ENCODE measurements around the gene LRMDA. TPM values are rescaled to one million over a fixed set of nuclear protein-coding genes. Genes with fewer than 3 reads are reported as not detected.

LRMDA gene
- total and polyA plus RNA-seq, 2 of the 4 experiments (the other 2 are of a cell fraction): 0.07 TPM; not detected in 1

- Histone ChIP-seq H2BK5ac (ENCODE audit: low read depth, low read length, poor library complexity, severe bottlenecking) (no peak overlapping the region), H3K9me1 (ENCODE audit: insufficient read depth, low read length) (no peaks in the 10 kb centered on the region), H2AK9ac (replicated peaks; ENCODE audit: low read depth, low read length, poor library complexity) (no peak overlapping the region), H4K20me1 (ENCODE audit: insufficient read depth, low read length) (no peaks in the 10 kb centered on the region), H3K4me2 (ENCODE audit: low read depth, low read length) (no peak overlapping the region), H3K27me3 (ENCODE audit: control insufficient read depth, insufficient read depth, low read length) (peaks cover 10% of the 10 kb centered on the region; the same call in 1 of the 2 replicates), H2BK120ac (ENCODE audit: low read depth, low read length) (no peak overlapping the region), H2BK15ac (ENCODE audit: low read depth, low read length) (no peak overlapping the region), H3K56ac (ENCODE audit: extremely low read depth, insufficient read depth, low read length) (no peak overlapping the region), H3K79me1 (ENCODE audit: low read depth in 1 of 2, low read length in 2 of 2) (no peaks in the 10 kb centered on the region; a peak in 1 of 4 replicates), H2AK5ac (ENCODE audit: low read depth, low read length) (no peak overlapping the region), H3K9me3 (ENCODE audit: control insufficient read depth, insufficient read depth, low read length) (no peaks in the 10 kb centered on the region), H4K91ac (ENCODE audit: insufficient read depth, low read depth, low read length) (no peak overlapping the region), H3K27ac (ENCODE audit: insufficient read depth, low read length) (no peak overlapping the region), H2AFZ (replicated peaks; ENCODE audit: low read length, poor library complexity) (peak overlapping the region; percentile 47), H2BK20ac (ENCODE audit: low read depth, low read length) (no peak overlapping the region), H3K18ac (ENCODE audit: low read depth, low read length) (no peak overlapping the region), H3K4ac (ENCODE audit: low read depth, low read length) (no peak overlapping the region), H3K14ac (replicated peaks; ENCODE audit: low read depth, low read length) (no peak overlapping the region), H3K9ac (ENCODE audit: low read depth, low read length) (no peak overlapping the region), H3K4me1 (ENCODE audit: control insufficient read depth, insufficient read depth, low read length) (peaks cover 2% of the 10 kb centered on the region; the same call in 1 of the 2 replicates), H4K5ac (ENCODE audit: low read depth, low read length) (no peak overlapping the region), H4K8ac (ENCODE audit: low read depth in 2 of 2, low read length in 2 of 2) (no peak overlapping the region), H3K4me3 (ENCODE audit: insufficient read depth, low read depth, low read length) (no peak overlapping the region), H3K36me3 (ENCODE audit: control insufficient read depth, insufficient read depth, low read length) (0 out of 2 replicates have a peak, but pooled peaks cover 1% of the 10 kb centered on the region), H3K23ac (ENCODE audit: low read depth, low read length) (no peak overlapping the region)
- no peak for TF ChIP-seq MAFK (IDR thresholded peaks at IDR 0.05; ENCODE audit: low read depth, low read length)
- TF ChIP-seq SMC3 (IDR thresholded peaks at IDR 0.05; ENCODE audit: low read depth, low read length): no peak
- TF ChIP-seq RAD21 (IDR thresholded peaks at IDR 0.05; ENCODE audit: low read length): no peak
- no peak for TF ChIP-seq RCOR1 (IDR thresholded peaks at IDR 0.05; ENCODE audit: insufficient replicate concordance, low read length)
- no peak for TF ChIP-seq BHLHE40 (IDR thresholded peaks at IDR 0.05; ENCODE audit: low read depth, low read length)
- no peak for TF ChIP-seq FOS (IDR thresholded peaks at IDR 0.05; ENCODE audit: low read depth, low read length)
- TF ChIP-seq, protein P1, sequence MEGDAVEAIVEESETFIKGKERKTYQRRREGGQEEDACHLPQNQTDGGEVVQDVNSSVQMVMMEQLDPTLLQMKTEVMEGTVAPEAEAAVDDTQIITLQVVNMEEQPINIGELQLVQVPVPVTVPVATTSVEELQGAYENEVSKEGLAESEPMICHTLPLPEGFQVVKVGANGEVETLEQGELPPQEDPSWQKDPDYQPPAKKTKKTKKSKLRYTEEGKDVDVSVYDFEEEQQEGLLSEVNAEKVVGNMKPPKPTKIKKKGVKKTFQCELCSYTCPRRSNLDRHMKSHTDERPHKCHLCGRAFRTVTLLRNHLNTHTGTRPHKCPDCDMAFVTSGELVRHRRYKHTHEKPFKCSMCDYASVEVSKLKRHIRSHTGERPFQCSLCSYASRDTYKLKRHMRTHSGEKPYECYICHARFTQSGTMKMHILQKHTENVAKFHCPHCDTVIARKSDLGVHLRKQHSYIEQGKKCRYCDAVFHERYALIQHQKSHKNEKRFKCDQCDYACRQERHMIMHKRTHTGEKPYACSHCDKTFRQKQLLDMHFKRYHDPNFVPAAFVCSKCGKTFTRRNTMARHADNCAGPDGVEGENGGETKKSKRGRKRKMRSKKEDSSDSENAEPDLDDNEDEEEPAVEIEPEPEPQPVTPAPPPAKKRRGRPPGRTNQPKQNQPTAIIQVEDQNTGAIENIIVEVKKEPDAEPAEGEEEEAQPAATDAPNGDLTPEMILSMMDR (conservative IDR thresholded peaks at IDR 0.05; ENCODE audit: low read depth, low read length): no peak
- no peak for TF ChIP-seq RFX5 (IDR thresholded peaks at IDR 0.05; ENCODE audit: low read depth, low read length)
- no peak for TF ChIP-seq USF2 (IDR thresholded peaks at IDR 0.05; ENCODE audit: low read depth, low read length)
- no peak for TF ChIP-seq NFE2L2 (IDR thresholded peaks at IDR 0.05; ENCODE audit: low read depth, low read length)
- TF ChIP-seq, protein P2, sequence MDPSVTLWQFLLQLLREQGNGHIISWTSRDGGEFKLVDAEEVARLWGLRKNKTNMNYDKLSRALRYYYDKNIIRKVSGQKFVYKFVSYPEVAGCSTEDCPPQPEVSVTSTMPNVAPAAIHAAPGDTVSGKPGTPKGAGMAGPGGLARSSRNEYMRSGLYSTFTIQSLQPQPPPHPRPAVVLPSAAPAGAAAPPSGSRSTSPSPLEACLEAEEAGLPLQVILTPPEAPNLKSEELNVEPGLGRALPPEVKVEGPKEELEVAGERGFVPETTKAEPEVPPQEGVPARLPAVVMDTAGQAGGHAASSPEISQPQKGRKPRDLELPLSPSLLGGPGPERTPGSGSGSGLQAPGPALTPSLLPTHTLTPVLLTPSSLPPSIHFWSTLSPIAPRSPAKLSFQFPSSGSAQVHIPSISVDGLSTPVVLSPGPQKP (IDR thresholded peaks at IDR 0.05; ENCODE audit: borderline replicate concordance, low read depth, low read length): no peak
- TF ChIP-seq CHD1 (IDR thresholded peaks at IDR 0.05; ENCODE audit: low read depth, low read length): no peak
- no peak for TF ChIP-seq MAZ (IDR thresholded peaks at IDR 0.05; ENCODE audit: borderline replicate concordance, low read depth, low read length)
- TF ChIP-seq POLR2A (IDR thresholded peaks at IDR 0.05; ENCODE audit: low read depth, low read length): no peak
- TF ChIP-seq CEBPB (IDR thresholded peaks at IDR 0.05; ENCODE audit: low read depth, low read length): no peak
- dilution Hi-C loops (cut with HindIII; ENCODE audit: low sequenced_read_pairs, unreplicated experiment) (no loop called here), in situ Hi-C loops (cut with MboI; ENCODE audit: low sequenced_read_pairs) (loop anchor here (10.0 to 25.0 kb wide), 4 partner anchors 631 to 1581 kb away; no protein-coding TSS in a partner anchor), intact Hi-C loops (cut with micrococcal nuclease) (loop anchor here (10.0 kb wide), 1 partner anchor 1028 kb away; no protein-coding TSS in a partner anchor)
- BruUV-seq (replicated peaks): no TSS peak
- ChIA-PET POLR2A (ENCODE audit: unreplicated experiment) (no interaction called here), CTCF (no interaction called here)
- WGBS, 2 experiments (ENCODE audit: extremely low coverage in 2 of 2, insufficient read length in 1 of 2): 77% methylated on average over 21 of the region's 29 CpGs; no CpG with 5 or more reads in 1 of the 2 experiments
- no peak for DNase-seq
- ATAC-seq (ENCODE audit: low read depth): no peak
These were observed 24.8 kb upstream of the LRMDA start for GRCh38 chr10:75406462-75407223.

All from IMR-90 (cell line).